ENCODE measurements around the gene SLC6A5.
"Not testable (repeated sequence)": the region's sequence is repeated elsewhere in the genome, so short reads cannot be mapped to it uniquely, and the experiment has no call there.

DNA sequence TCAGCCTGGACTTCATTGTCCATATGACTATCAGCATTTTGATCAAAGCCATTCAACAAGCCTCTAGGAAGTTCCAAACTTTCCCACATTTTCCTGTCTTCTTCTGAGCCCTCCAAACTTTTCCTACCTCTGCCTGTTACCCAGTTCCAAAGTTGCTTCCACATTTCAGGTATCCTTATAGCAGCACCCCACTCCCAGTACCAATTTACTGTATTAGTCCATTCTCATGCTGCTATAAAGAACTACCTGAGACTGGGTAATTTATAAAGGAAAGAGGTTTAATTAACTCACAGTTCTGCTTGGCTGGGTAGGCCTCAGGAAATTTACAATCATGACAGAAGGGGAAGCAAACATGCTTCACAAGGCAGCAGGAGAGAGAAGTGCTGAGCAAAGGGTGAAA lies 43.0 kb upstream of the SLC6A5 start:
- TF ChIP-seq, protein P1, sequence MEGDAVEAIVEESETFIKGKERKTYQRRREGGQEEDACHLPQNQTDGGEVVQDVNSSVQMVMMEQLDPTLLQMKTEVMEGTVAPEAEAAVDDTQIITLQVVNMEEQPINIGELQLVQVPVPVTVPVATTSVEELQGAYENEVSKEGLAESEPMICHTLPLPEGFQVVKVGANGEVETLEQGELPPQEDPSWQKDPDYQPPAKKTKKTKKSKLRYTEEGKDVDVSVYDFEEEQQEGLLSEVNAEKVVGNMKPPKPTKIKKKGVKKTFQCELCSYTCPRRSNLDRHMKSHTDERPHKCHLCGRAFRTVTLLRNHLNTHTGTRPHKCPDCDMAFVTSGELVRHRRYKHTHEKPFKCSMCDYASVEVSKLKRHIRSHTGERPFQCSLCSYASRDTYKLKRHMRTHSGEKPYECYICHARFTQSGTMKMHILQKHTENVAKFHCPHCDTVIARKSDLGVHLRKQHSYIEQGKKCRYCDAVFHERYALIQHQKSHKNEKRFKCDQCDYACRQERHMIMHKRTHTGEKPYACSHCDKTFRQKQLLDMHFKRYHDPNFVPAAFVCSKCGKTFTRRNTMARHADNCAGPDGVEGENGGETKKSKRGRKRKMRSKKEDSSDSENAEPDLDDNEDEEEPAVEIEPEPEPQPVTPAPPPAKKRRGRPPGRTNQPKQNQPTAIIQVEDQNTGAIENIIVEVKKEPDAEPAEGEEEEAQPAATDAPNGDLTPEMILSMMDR (IDR thresholded peaks at IDR 0.05): not testable (repeated sequence)
- TF ChIP-seq POLR2A (IDR thresholded peaks at IDR 0.05): not testable (repeated sequence)
